Measurements from ENCODE around the gene DNM3. TPM values are rescaled to one million over a fixed set of nuclear protein-coding genes. Genes with fewer than 3 reads are reported as not detected.

Gene DNM3
- polyA plus RNA-seq, 1 of the 3 experiments (the other 2 are of a cell fraction), result 0.43 TPM

DNA sequence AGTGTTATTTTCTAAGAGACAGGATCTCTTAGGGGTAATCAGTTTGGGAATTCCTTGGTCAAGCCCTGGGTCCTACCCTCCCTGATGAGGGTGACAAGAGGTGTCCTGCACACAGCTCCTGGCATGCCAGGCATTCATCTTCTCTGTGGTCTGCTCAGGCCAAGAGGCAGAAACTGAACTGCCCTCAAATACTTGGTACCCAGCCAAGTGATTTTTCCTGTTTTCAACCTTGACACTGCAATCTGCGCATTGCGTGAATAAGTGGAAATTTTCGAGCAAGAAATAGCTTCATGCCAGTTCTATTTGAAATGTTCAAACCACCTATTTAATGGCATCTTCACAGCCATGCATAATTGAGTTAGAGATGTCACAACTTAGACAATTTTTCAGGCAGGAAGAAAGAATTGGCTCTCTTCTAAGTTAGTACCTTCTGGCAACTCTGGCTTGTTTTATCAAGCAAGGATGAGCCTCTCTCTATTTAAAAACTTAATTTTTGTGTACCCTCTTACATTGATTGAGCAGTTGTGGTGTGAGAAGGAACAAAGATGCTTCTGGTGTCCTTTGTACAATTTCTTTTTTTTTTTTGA is 27.0 kb downstream of the DNM3 start:
- TF ChIP-seq TAF1 (IDR thresholded peaks at IDR 0.05; ENCODE audit: borderline replicate concordance, low read depth, low read length), result no peak
- TF ChIP-seq MAX (IDR thresholded peaks at IDR 0.05; ENCODE audit: low read depth), result no peak
- no peak for TF ChIP-seq EZH2phosphoT487 (IDR thresholded peaks at IDR 0.05; ENCODE audit: borderline replicate concordance, low read depth)
- TF ChIP-seq PBX3 (IDR thresholded peaks at IDR 0.05), result no peak
- no peak for TF ChIP-seq NFIC (IDR thresholded peaks at IDR 0.05; ENCODE audit: borderline replicate concordance)
- no peak for TF ChIP-seq NRF1 (IDR thresholded peaks at IDR 0.05; ENCODE audit: low read depth, low read length)
- no peak for TF ChIP-seq CHD2 (IDR thresholded peaks at IDR 0.05; ENCODE audit: low read length, partially characterized antibody)
- no peak for TF ChIP-seq MXI1 (IDR thresholded peaks at IDR 0.05; ENCODE audit: low read depth, low read length)
- no peak for TF ChIP-seq FOSL2 (IDR thresholded peaks at IDR 0.05; ENCODE audit: borderline replicate concordance, low read depth)
- TF ChIP-seq IRF3 (IDR thresholded peaks at IDR 0.05; ENCODE audit: low read depth, low read length), result no peak
- no peak for TF ChIP-seq YY1 (IDR thresholded peaks at IDR 0.05; ENCODE audit: low read depth)
- TF ChIP-seq, protein P1, sequence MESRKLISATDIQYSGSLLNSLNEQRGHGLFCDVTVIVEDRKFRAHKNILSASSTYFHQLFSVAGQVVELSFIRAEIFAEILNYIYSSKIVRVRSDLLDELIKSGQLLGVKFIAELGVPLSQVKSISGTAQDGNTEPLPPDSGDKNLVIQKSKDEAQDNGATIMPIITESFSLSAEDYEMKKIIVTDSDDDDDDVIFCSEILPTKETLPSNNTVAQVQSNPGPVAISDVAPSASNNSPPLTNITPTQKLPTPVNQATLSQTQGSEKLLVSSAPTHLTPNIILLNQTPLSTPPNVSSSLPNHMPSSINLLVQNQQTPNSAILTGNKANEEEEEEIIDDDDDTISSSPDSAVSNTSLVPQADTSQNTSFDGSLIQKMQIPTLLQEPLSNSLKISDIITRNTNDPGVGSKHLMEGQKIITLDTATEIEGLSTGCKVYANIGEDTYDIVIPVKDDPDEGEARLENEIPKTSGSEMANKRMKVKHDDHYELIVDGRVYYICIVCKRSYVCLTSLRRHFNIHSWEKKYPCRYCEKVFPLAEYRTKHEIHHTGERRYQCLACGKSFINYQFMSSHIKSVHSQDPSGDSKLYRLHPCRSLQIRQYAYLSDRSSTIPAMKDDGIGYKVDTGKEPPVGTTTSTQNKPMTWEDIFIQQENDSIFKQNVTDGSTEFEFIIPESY (IDR thresholded peaks at IDR 0.05; ENCODE audit: borderline replicate concordance, low read depth), result no peak
- TF ChIP-seq MEF2A (IDR thresholded peaks at IDR 0.05; ENCODE audit: borderline replicate concordance, low read depth), result no peak
- no peak for TF ChIP-seq GABPA (IDR thresholded peaks at IDR 0.05; ENCODE audit: low read depth)
- no peak for TF ChIP-seq JUND (IDR thresholded peaks at IDR 0.05)
- TF ChIP-seq RAD21 (IDR thresholded peaks at IDR 0.05; ENCODE audit: low read length), result no peak
- TF ChIP-seq TEAD4 (IDR thresholded peaks at IDR 0.05; ENCODE audit: borderline replicate concordance, insufficient read depth), result no peak
- no peak for TF ChIP-seq RFX5 (IDR thresholded peaks at IDR 0.05; ENCODE audit: low read length)
- TF ChIP-seq RXRA (IDR thresholded peaks at IDR 0.05; ENCODE audit: borderline replicate concordance, low read depth), result no peak
- TF ChIP-seq, protein P2, sequence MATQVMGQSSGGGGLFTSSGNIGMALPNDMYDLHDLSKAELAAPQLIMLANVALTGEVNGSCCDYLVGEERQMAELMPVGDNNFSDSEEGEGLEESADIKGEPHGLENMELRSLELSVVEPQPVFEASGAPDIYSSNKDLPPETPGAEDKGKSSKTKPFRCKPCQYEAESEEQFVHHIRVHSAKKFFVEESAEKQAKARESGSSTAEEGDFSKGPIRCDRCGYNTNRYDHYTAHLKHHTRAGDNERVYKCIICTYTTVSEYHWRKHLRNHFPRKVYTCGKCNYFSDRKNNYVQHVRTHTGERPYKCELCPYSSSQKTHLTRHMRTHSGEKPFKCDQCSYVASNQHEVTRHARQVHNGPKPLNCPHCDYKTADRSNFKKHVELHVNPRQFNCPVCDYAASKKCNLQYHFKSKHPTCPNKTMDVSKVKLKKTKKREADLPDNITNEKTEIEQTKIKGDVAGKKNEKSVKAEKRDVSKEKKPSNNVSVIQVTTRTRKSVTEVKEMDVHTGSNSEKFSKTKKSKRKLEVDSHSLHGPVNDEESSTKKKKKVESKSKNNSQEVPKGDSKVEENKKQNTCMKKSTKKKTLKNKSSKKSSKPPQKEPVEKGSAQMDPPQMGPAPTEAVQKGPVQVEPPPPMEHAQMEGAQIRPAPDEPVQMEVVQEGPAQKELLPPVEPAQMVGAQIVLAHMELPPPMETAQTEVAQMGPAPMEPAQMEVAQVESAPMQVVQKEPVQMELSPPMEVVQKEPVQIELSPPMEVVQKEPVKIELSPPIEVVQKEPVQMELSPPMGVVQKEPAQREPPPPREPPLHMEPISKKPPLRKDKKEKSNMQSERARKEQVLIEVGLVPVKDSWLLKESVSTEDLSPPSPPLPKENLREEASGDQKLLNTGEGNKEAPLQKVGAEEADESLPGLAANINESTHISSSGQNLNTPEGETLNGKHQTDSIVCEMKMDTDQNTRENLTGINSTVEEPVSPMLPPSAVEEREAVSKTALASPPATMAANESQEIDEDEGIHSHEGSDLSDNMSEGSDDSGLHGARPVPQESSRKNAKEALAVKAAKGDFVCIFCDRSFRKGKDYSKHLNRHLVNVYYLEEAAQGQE (IDR thresholded peaks at IDR 0.05; ENCODE audit: low read depth, low read length), result no peak
- ChIA-PET POLR2A (no interaction called here), CTCF (interaction anchor here (0.8 kb wide), 1 partner anchor 117 kb away, joined by 3 read pairs; no protein-coding TSS in a partner anchor)
- Histone ChIP-seq H3K27me3 (ENCODE audit: insufficient read depth) (no peaks in the 10 kb centered on the region), H3K36me3 (replicated peaks in 1 of 2; ENCODE audit: control insufficient read depth in 1 of 2, insufficient read depth in 2 of 2, low read length in 1 of 2) (no peaks in the 10 kb centered on the region), H3K9ac (no peak overlapping the region), H3K9me2 (no peaks in the 10 kb centered on the region), H2AFZ (ENCODE audit: low read depth) (no peak overlapping the region), H3K4me1 (ENCODE audit: control insufficient read depth in 1 of 2, insufficient read depth in 2 of 2, low read depth in 1 of 2, low read length in 1 of 2) (no peaks in the 10 kb centered on the region), H4K20me1 (ENCODE audit: insufficient read depth) (no peaks in the 10 kb centered on the region), H3F3A (replicated peaks; ENCODE audit: insufficient read depth) (no peaks in the 10 kb centered on the region), H3K4me3 (ENCODE audit: low read depth in 2 of 2, low read length in 1 of 2) (no peak overlapping the region), H3K4me2 (no peak overlapping the region), H3K9me3 (no peaks in the 10 kb centered on the region), H3K27ac (ENCODE audit: low read depth in 2 of 2, low read length in 1 of 2) (no peak overlapping the region), H3K79me2 (ENCODE audit: insufficient read depth) (no peaks in the 10 kb centered on the region)
- 49% methylated on average over 3 of the region's 3 CpGs for WGBS (ENCODE audit: low lambda C conversion rate)
- no peak for DNase-seq
